PC-9 (cell line): Measurements from ENCODE around the gene FHL1. TPM values are rescaled to one million over a fixed set of nuclear protein-coding genes. Genes with fewer than 3 reads are reported as not detected.

ENCODE experiments used
- BruUV-seq: library from RNA; stranded (reverse); fragments of 400-500 nt; replicated peaks from 2 replicates; lab custom pipeline; 2021; lab: Mats Ljungman, UMichigan
- CTCF ChIA-PET: fragments of 300-600 bp; sonication (Branson Sonifier 250); formaldehyde crosslinking; loops from one replicate; lab custom pipeline; 2022; ENCODE audit warnings: antibody characterized with exemption; lab: Charles Lee
- POLR2A ChIA-PET: fragments of 300-600 bp; sonication (Branson Sonifier 250); formaldehyde crosslinking; loops from one replicate; lab custom pipeline; 2022; ENCODE audit warnings: antibody characterized with exemption; ENCODE audit not compliant: unreplicated experiment; lab: Charles Lee
- DNase-seq, 2 experiments: peaks; one replicate each; pipeline versions ENCODE4 v3.0.0 to v3.0.0-alpha.2; 2015 to 2022; ENCODE audit warnings: mixed read lengths in 1 of 2
- H2AFZ ChIP-seq: fragments of 200-600 bp; sonication (generic); 2 replicates; pipeline ENCODE4 v1.8.1; 2017; ENCODE audit warnings: antibody characterized with exemption
- H3F3A ChIP-seq: fragments of 200-600 bp; sonication (generic); 2 replicates; pipeline ENCODE4 v1.8.1; 2017; ENCODE audit warnings: antibody characterized with exemption, mild to moderate bottlenecking, low read depth; ENCODE audit not compliant: insufficient read depth
- H3K27ac ChIP-seq: fragments of 200-600 bp; sonication (generic); 2 replicates; pipeline ENCODE4 v1.6.1; 2016; ENCODE audit warnings: mixed run types
- H3K27me3 ChIP-seq: fragments of 200-600 bp; sonication (generic); 2 replicates; pipeline ENCODE4 v1.6.1; 2016; ENCODE audit warnings: low read depth, mixed run types; ENCODE audit not compliant: insufficient read depth
- H3K36me3 ChIP-seq: fragments of 200-600 bp; sonication (generic); 2 replicates; pipeline ENCODE4 v1.6.1; 2016; ENCODE audit warnings: low read depth, mixed run types
- H3K4me1 ChIP-seq: fragments of 200-600 bp; sonication (generic); replicated peaks from 2 replicates; pipeline ENCODE4 v1.6.1; 2016; ENCODE audit warnings: mixed run types; ENCODE audit not compliant: insufficient read depth
- H3K4me2 ChIP-seq: fragments of 200-600 bp; sonication (generic); 2 replicates; pipeline ENCODE4 v1.6.1; 2017; ENCODE audit warnings: mixed run types
- H3K4me3 ChIP-seq: fragments of 200-600 bp; sonication (generic); 2 replicates; pipeline ENCODE4 v1.6.1; 2016; ENCODE audit warnings: mixed run types
- H3K79me2 ChIP-seq: fragments of 200-600 bp; sonication (generic); 2 replicates; pipeline ENCODE4 v1.6.1; 2017; ENCODE audit warnings: low read depth, mixed run types
- H3K9me2 ChIP-seq: fragments of 200-600 bp; sonication (generic); 2 replicates; pipeline ENCODE4 v1.8.1; 2017; ENCODE audit warnings: mild to moderate bottlenecking; ENCODE audit not compliant: insufficient read depth
- H3K9me3 ChIP-seq: fragments of 200-600 bp; sonication (generic); 2 replicates; pipeline ENCODE4 v1.8.1; 2016; ENCODE audit warnings: low read depth; ENCODE audit not compliant: insufficient read depth
- H4K20me1 ChIP-seq: fragments of 200-600 bp; sonication (generic); 2 replicates; pipeline ENCODE4 v1.8.1; 2017; ENCODE audit not compliant: insufficient read depth
- CTCF ChIP-seq: fragments of 200-600 bp; sonication (generic); conservative IDR thresholded peaks from 2 replicates; pipeline ENCODE4 v1.6.1; 2017; ENCODE audit warnings: mixed run types, antibody characterized with exemption, mild to moderate bottlenecking, moderate library complexity
- EZH2 ChIP-seq: fragments of 200-600 bp; sonication (generic); IDR thresholded peaks from 2 replicates; pipeline ENCODE4 v1.8.0; 2017; ENCODE audit warnings: antibody characterized with exemption, low read depth
- intact Hi-C: fragments of 100-400 bp; cut with micrococcal nuclease; formaldehyde crosslinking; loops from one replicate; pipeline ENCODE4 v1.10.0; 2022; ENCODE audit not compliant: unreplicated experiment
- total RNA-seq: library from RNA; stranded (reverse); gene quantifications from 2 replicates; pipeline ENCODE4 v1.2.3, GENCODE V29; 2021

FHL1 gene
- total RNA-seq, 1 experiment from 2014 or later = 0.65 TPM

DNA sequence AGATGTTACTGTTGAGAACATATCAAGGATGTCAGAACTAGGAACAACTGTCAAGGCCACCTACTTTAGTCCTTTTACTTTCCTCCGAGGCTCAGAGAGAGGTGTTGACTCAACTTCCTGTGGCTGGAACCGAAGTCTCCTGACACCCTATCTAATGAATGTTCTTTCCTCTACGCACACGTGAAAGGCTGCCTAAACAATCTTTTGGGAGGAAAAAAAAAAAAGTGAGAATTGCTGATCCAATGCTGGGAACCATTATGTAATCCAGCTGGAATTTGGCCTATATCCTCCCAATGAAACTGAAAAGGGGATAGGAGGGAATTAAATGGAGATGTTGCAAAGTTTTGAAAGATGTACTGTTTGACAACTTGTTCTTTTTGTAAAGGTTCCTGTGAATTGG is 112.2 kb downstream of the FHL1 start:
- no peaks in the 10 kb centered on the region for H3K9me2 ChIP-seq
- no peaks in the 10 kb centered on the region for H3K27me3 ChIP-seq
- no peaks in the 10 kb centered on the region for H3K79me2 ChIP-seq
- no peak overlapping the region for H3K27ac ChIP-seq
- H2AFZ ChIP-seq = no peak overlapping the region
- POLR2A ChIA-PET = no interaction called here
- no peaks in the 10 kb centered on the region for H3K36me3 ChIP-seq
- CTCF ChIA-PET = no interaction called here
- no peak overlapping the region for H3K4me2 ChIP-seq
- H3F3A ChIP-seq = no peaks in the 10 kb centered on the region
- DNase-seq = no peak
- no peaks in the 10 kb centered on the region for H4K20me1 ChIP-seq
- peaks cover 21% of the 10 kb centered on the region; the same call in 1 of the 2 replicates for H3K4me1 ChIP-seq
- intact Hi-C loops = no loop called here
- TF ChIP-seq EZH2 (no peak), CTCF (no peak)
- BruUV-seq = no TSS peak
- H3K9me3 ChIP-seq = no peaks in the 10 kb centered on the region
- no peak overlapping the region for H3K4me3 ChIP-seq

- intact Hi-C loops = no loop called here
- Histone ChIP-seq H3F3A (no peaks in the 10 kb centered on the region), H4K20me1 (no peaks in the 10 kb centered on the region), H3K79me2 (no peaks in the 10 kb centered on the region), H3K27ac (no peak overlapping the region), H3K4me1 (peaks cover 21% of the 10 kb centered on the region; the same call in 1 of the 2 replicates), H3K4me3 (no peak overlapping the region), H3K36me3 (no peaks in the 10 kb centered on the region), H3K4me2 (no peak overlapping the region), H3K9me2 (no peaks in the 10 kb centered on the region), H3K27me3 (no peaks in the 10 kb centered on the region), H2AFZ (no peak overlapping the region), H3K9me3 (no peaks in the 10 kb centered on the region)
- no TSS peak for BruUV-seq
- ChIA-PET POLR2A (no interaction called here), CTCF (no interaction called here)
- TF ChIP-seq EZH2 (no peak), CTCF (no peak)
- DNase-seq = peak in 1 of 2 experiments; percentile 65
Observed at GRCh38 chrX:136260776-136261175, 113.4 kb downstream of the FHL1 start.

Other genes starting within 250 kb of the FHL1 start
- gene MMGT1, start 173.5 kb upstream of the FHL1 start, total RNA-seq = 23.7 and 26.2 TPM in 2 replicates
- gene SLC9A6, start 162.1 kb upstream of the FHL1 start, total RNA-seq = 14.8 and 16.5 TPM in 2 replicates
- gene MAP7D3, start 103.9 kb downstream of the FHL1 start, total RNA-seq = 14.6 and 19.0 TPM in 2 replicates
- gene ADGRG4, start 153.4 kb downstream of the FHL1 start, total RNA-seq = not detected in 2 replicates